CD4-positive, alpha-beta T cell treated with Interleukin-6 at 100 ng/mL for 8 hours (primary cell): Measurements from ENCODE around the gene UNC13D.
"Not testable (repeated sequence)": the region's sequence is repeated elsewhere in the genome, so short reads cannot be mapped to it uniquely, and the experiment has no call there.

Experiments used
- DNase-seq: peaks from one replicate; pipeline ENCODE4 v3.0.0-alpha.2; 2020; ENCODE audit warnings: mixed read lengths, low spot score

UNC13D gene

GRCh38 chr17:75874323-75875181 lies 30.3 kb upstream of the UNC13D start:
- no peak for DNase-seq

GRCh38 chr17:75873587-75874322 lies 29.6 kb upstream of the UNC13D start:
- no peak for DNase-seq

- peak; percentile 80 for DNase-seq
These were observed 28.5 kb upstream of the UNC13D start for GRCh38 chr17:75872434-75873351.

- DNase-seq = not testable (repeated sequence)
These were observed 26.0 kb upstream of the UNC13D start for GRCh38 chr17:75870228-75870627.

GRCh38 chr17:75869282-75870141 lies 25.3 kb upstream of the UNC13D start:
- no peak for DNase-seq

DNA sequence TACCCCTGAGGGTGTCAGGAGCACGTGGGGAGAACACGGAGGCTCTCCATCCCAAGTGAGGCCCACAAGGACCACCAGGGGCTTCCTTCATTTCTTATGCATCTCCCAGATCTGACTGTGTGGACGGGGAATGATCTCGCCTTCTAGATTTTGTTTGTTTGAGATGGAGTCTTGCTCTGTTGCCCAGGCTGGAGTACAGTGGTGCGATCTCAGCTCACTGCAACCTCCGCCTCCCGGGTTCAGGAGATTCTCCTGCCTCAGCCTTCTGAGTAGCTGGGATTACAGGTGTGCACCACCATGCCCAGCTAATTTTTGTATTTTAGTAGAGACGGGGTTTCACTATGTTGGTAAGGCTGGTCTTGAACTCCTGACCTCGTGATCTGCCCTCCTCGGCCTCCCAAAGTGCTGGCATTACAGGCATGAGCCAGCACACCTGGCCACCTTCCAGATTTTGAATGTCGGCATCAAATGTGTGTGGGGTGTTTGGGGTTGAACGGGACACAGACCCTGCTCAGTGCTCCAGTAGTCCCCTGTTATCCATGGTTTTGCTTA lies 24.6 kb upstream of the UNC13D start:
- not testable (repeated sequence) for DNase-seq

DNA sequence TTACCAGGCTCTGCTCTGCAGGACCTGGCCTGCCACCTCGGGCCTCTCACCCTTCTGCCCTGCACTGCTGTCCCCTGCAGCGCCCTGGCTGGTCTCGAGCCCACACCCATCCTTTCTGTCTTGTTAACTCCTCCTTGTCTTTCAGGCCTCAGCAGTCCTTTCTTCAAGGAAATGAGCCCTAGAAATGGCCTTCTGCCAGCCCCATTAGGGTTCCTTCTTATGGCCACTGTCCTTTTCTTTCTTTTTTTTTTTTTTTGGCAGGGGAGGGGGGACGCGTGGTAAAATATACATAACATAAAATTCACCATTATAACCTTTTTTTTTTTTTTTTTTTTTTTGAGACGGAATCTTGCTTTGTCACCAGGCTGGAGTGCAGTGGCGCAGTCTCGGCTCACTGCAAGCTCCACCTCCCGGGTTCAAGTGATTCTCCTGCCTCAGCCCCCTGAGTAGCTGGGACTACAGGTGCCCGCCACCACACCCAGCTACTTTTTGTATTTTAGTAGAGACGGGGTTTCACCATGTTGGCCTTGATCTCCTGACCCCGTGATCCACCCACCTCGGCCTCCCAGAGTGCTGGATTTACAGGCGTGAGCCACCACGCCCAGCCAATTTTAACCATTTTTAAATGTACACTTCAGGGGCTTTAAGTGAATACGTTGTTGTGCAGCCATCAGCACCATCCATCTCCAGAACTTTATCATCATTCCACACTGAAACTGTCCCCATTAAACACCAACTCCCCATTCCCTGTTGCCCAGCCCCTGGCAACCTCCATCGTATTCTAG lies 21.4 kb upstream of the UNC13D start:
- DNase-seq = not testable (repeated sequence)

DNA sequence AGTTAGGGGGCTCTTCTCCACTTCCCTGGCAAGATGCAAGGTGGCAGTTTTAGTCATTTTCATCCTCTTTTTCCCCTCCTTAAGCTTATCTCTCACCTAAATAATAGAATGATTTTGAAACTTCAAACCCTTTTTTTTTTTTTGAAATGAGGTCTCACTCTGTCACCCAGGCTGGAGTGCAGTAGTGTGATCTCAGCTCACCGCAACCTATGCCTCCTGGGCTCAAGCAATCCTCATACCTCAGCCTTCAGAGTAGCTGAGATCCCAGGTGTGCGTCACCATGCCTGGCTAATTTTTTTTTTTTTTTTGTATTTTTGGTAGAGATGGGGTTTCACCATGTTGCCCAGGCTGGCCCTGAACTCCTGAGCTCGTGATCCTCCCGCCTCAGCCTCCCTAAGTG lies 20.7 kb upstream of the UNC13D start:
- DNase-seq = not testable (repeated sequence)

DNA sequence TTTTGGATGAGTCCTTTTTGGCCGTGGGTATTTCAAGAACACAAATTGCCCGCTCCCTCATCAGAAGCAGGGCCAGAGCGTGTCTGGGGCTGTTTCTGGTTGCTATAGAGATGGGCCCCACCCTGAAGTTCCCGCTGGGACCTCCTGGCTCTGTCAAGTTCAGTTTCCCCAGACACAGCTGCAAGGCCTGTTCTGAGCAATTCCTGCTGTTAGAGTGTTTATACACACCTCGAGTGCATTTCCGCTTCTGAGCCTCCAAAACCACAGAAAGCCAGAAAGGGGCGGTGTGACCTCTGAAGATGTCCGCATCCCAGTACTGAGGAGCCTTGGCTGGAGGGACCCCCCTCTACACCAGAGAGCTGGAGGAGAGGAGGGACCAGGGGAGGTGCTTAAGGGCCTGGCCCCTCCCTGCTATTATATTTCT lies 20.3 kb upstream of the UNC13D start:
- peak; percentile 51 for DNase-seq

DNA sequence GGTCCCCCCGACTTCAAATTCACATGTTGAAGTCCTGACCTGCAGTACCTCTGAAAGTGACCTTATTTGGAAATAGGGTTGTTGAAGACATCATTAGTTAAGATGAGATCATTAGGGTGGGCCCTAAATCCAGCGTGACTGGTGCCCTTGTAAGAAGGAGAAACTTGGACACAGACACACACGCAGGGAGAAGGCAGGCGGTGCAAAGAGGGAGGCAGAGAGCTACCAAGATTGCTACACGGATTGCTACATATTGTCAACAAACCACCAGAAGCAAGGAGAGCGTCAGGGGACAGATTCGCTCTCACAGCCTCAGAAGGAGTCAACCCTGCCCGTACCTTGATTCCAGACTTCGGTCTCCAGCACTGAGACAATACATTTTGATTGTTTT lies 17.7 kb upstream of the UNC13D start:
- no peak for DNase-seq

- not testable (repeated sequence) for DNase-seq
These were observed 15.2 kb upstream of the UNC13D start for GRCh38 chr17:75859358-75859757.

- no peak for DNase-seq
These were observed 12.0 kb upstream of the UNC13D start for GRCh38 chr17:75856062-75856756.

GRCh38 chr17:75855310-75856061 lies 11.3 kb upstream of the UNC13D start, which contains the start of gene WBP2:
Gene WBP2 (minus strand): TSS chr17:75855335. CDS start chr17:75855297, 38 bp downstream.
- peak; percentile 99 for DNase-seq

- DNase-seq = no peak
These were observed 10.7 kb upstream of the UNC13D start for GRCh38 chr17:75854881-75855309.

- DNase-seq = no peak
These were observed 10.0 kb upstream of the UNC13D start for GRCh38 chr17:75854101-75854748.

GRCh38 chr17:75853433-75853832 lies 9.2 kb upstream of the UNC13D start:
- DNase-seq = no peak

DNA sequence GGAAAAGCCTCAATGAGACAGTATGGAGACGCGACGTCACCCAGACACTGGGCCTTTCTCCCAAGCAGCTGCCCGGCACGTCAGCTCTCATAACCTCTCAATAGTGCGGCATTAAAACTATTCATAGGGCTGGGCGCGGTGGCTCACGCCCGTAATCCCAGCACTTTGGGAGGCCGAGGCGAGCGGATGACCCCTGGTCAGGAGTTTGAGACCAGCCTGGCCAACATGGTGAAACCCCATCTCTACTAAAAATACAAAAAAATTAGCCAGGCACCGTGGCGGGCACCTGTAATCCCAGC lies 7.4 kb upstream of the UNC13D start:
- not testable (repeated sequence) for DNase-seq
